ENCODE results near the gene TOP3A. TPM values are rescaled to one million over a fixed set of nuclear protein-coding genes. Genes with fewer than 3 reads are reported as not detected.

TOP3A gene
- total RNA-seq, 1 experiment from 2014 or later = 68.7 TPM

DNA sequence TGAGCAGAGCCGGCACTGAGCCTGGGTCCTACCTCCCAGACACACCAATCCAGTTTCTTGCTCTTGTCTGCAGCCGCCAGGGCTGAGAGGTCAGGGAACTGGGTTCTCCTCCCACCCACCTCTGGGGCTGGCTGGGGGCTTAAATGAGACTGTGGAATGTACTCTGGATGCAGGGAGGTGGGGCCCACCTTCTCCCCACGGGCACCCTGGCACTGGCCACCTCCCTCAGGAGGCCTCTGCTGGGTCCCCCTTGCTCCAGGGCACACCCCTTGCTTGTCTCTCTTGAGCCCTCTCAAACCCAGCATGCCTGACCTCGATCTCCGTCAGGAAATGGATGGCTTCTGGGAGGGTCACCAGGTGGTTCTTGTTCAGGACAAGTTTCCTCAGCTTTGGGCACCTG lies 62.6 kb downstream of the TOP3A start:
- H3K18ac ChIP-seq (ENCODE audit: insufficient read length, low read depth, low read length) = no peak overlapping the region
- no peak overlapping the region for H3K4me2 ChIP-seq (ENCODE audit: insufficient read depth, insufficient read length, low read length)
- no peak overlapping the region for H3K27ac ChIP-seq (ENCODE audit: insufficient read length, low read depth, low read length)
- H4K91ac ChIP-seq (ENCODE audit: insufficient read length, low read depth, low read length) = no peak overlapping the region
- H2BK120ac ChIP-seq (ENCODE audit: low read depth, low read length, poor library complexity, severe bottlenecking) = no peak overlapping the region
- H2AK5ac ChIP-seq (ENCODE audit: insufficient read length, low read length) = no peak overlapping the region
- no peaks in the 10 kb centered on the region for H3K79me1 ChIP-seq (ENCODE audit: insufficient read depth, low read depth, low read length, poor library complexity, severe bottlenecking)
- TF ChIP-seq, protein P1, sequence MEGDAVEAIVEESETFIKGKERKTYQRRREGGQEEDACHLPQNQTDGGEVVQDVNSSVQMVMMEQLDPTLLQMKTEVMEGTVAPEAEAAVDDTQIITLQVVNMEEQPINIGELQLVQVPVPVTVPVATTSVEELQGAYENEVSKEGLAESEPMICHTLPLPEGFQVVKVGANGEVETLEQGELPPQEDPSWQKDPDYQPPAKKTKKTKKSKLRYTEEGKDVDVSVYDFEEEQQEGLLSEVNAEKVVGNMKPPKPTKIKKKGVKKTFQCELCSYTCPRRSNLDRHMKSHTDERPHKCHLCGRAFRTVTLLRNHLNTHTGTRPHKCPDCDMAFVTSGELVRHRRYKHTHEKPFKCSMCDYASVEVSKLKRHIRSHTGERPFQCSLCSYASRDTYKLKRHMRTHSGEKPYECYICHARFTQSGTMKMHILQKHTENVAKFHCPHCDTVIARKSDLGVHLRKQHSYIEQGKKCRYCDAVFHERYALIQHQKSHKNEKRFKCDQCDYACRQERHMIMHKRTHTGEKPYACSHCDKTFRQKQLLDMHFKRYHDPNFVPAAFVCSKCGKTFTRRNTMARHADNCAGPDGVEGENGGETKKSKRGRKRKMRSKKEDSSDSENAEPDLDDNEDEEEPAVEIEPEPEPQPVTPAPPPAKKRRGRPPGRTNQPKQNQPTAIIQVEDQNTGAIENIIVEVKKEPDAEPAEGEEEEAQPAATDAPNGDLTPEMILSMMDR (conservative IDR thresholded peaks at IDR 0.05) = no peak
- H3K4me1 ChIP-seq (ENCODE audit: insufficient read depth, low read length) = no peaks in the 10 kb centered on the region
- Mint-ChIP-seq H3K4me1 (peaks cover 18 to 25% of the 10 kb centered on the region in 2 experiments), H3K4me3 (no peak overlapping the region), H3K27ac (no peak overlapping the region), H3K27me3 (ENCODE audit: low read depth) (no peaks in the 10 kb centered on the region; the same call in 1 of the 2 replicates), H3K9me3 (no peaks in the 10 kb centered on the region; a peak in 1 of 5 replicates), H3K36me3 (ENCODE audit: insufficient read depth in 1 of 3, low read depth in 3 of 3) (peaks cover 31 to 89% (median 88%) of the 10 kb centered on the region in 3 experiments; a peak in 6 of 7 replicates)
- H3K4ac ChIP-seq (ENCODE audit: low read depth, low read length) = no peak overlapping the region
- DNase-seq = no peak
- no peaks in the 10 kb centered on the region; the same call in 1 of the 2 replicates for H3K79me2 ChIP-seq (ENCODE audit: insufficient read depth, low read length)
- H2AFZ ChIP-seq (ENCODE audit: low read length) = no peak overlapping the region
- no peak overlapping the region for H3K56ac ChIP-seq (ENCODE audit: insufficient read length, low read depth, low read length)
- H3K23ac ChIP-seq (ENCODE audit: insufficient read length, low read depth, low read length) = no peak overlapping the region
- no peaks in the 10 kb centered on the region for H3K23me2 ChIP-seq (ENCODE audit: insufficient read length, low read depth, low read length, poor library complexity, severe bottlenecking)
- H4K5ac ChIP-seq (ENCODE audit: insufficient read length, low read depth, low read length) = no peak overlapping the region
- no peaks in the 10 kb centered on the region for H4K20me1 ChIP-seq (ENCODE audit: control insufficient read depth, insufficient read depth, insufficient read length)
- no peak overlapping the region for H2BK5ac ChIP-seq (ENCODE audit: insufficient read length, low read length)
- no peak overlapping the region for H4K8ac ChIP-seq (replicated peaks; ENCODE audit: insufficient read length, low read depth, low read length)
- H3K14ac ChIP-seq (ENCODE audit: insufficient read depth, low read length) = no peak overlapping the region
- H3K27me3 ChIP-seq (ENCODE audit: insufficient read depth, low read length) = no peaks in the 10 kb centered on the region
- no peak overlapping the region for H2BK12ac ChIP-seq (ENCODE audit: insufficient read length, low read depth, low read length)
- H3T11ph ChIP-seq (ENCODE audit: low read length) = no peak overlapping the region
- H3K9ac ChIP-seq (ENCODE audit: extremely low read depth, insufficient read length, low read length) = no peak overlapping the region
- H2BK20ac ChIP-seq (ENCODE audit: low read depth, low read length, poor library complexity, severe bottlenecking) = no peak overlapping the region
- no CpG with 5 or more reads among the region's 5 CpGs for WGBS (ENCODE audit: extremely low coverage, insufficient read length, low lambda C conversion rate)
- no peak overlapping the region for H2BK15ac ChIP-seq (ENCODE audit: low read depth, low read length)
- H3K9me3 ChIP-seq (ENCODE audit: control insufficient read depth, low read depth, low read length) = no peaks in the 10 kb centered on the region
